DND-41 (cell line): ENCODE results near the gene CFAP100.

Experiments
- ATAC-seq: fragments of 200-7000 bp; cut with Tn5 transposase; 3 replicates; pipeline ENCODE4 v1.9.1; 2021; ENCODE audit warnings: low read depth; ENCODE audit not compliant: insufficient read depth
- DNase-seq: peaks from one replicate; pipeline ENCODE4 v3.0.0-alpha.2; 2020
- H2AFZ ChIP-seq: 2 replicates; pipeline ENCODE4 v1.6.0; 2012; ENCODE audit warnings: low read depth, low read length
- H3K27ac ChIP-seq: 2 replicates; pipeline ENCODE4 v1.5.1; 2012; ENCODE audit warnings: low read length, inconsistent platforms
- H3K27me3 ChIP-seq: fragments of 200-600 bp; sonication (generic); 2 replicates; pipeline ENCODE4 v1.6.0; 2012; ENCODE audit warnings: low read length, mild to moderate bottlenecking, inconsistent platforms; ENCODE audit not compliant: insufficient read depth, poor library complexity
- H3K36me3 ChIP-seq: 2 replicates; pipeline ENCODE4 v1.5.1; 2012; ENCODE audit warnings: low read length, inconsistent platforms; ENCODE audit not compliant: insufficient read depth
- H3K4me1 ChIP-seq: 2 replicates; pipeline ENCODE4 v1.5.1; 2012; ENCODE audit warnings: mild to moderate bottlenecking, low read length; ENCODE audit not compliant: insufficient read depth
- H3K4me2 ChIP-seq: 2 replicates; pipeline ENCODE4 v1.6.0; 2012; ENCODE audit warnings: mild to moderate bottlenecking, moderate library complexity, low read length, inconsistent platforms; ENCODE audit not compliant: insufficient read depth
- H3K4me3 ChIP-seq, 2 experiments: fragments of 200-600 bp in 1 of 2; shearing (Covaris generic) in 1 of 2; 2 replicates each; pipeline ENCODE4 v1.5.1; 2012 to 2016; ENCODE audit warnings: inconsistent platforms in 2 of 2, low read length in 2 of 2, mild to moderate bottlenecking in 2 of 2, low read depth in 1 of 2, moderate library complexity in 1 of 2
- H3K79me2 ChIP-seq: 2 replicates; pipeline ENCODE4 v1.6.0; 2012; ENCODE audit warnings: low read length, inconsistent platforms; ENCODE audit not compliant: insufficient read depth
- H3K9ac ChIP-seq: 2 replicates; pipeline ENCODE4 v1.6.0; 2012; ENCODE audit warnings: low read depth, mild to moderate bottlenecking, inconsistent platforms, low read length, moderate library complexity
- H3K9me3 ChIP-seq: 2 replicates; pipeline ENCODE4 v1.5.1; 2012; ENCODE audit warnings: low read length, moderate library complexity, mild to moderate bottlenecking, inconsistent platforms; ENCODE audit not compliant: insufficient read depth, severe bottlenecking
- H4K20me1 ChIP-seq: 2 replicates; pipeline ENCODE4 v1.6.0; 2012; ENCODE audit warnings: low read length; ENCODE audit not compliant: insufficient read depth
- EZH2 ChIP-seq: IDR thresholded peaks from 3 replicates; pipeline ENCODE4 v1.6.1; 2012; ENCODE audit warnings: borderline replicate concordance, low read depth, mild to moderate bottlenecking, moderate library complexity, low read length, inconsistent platforms; ENCODE audit not compliant: severe bottlenecking
- TF ChIP-seq, protein P1 (sequence below): IDR thresholded peaks from 2 replicates; pipeline ENCODE4 v1.5.1; 2012; ENCODE audit warnings: borderline replicate concordance, low read length, moderate library complexity, mild to moderate bottlenecking; ENCODE audit not compliant: poor library complexity, severe bottlenecking; ENCODE audit errors: extremely low read depth

The CFAP100 gene

DNA sequence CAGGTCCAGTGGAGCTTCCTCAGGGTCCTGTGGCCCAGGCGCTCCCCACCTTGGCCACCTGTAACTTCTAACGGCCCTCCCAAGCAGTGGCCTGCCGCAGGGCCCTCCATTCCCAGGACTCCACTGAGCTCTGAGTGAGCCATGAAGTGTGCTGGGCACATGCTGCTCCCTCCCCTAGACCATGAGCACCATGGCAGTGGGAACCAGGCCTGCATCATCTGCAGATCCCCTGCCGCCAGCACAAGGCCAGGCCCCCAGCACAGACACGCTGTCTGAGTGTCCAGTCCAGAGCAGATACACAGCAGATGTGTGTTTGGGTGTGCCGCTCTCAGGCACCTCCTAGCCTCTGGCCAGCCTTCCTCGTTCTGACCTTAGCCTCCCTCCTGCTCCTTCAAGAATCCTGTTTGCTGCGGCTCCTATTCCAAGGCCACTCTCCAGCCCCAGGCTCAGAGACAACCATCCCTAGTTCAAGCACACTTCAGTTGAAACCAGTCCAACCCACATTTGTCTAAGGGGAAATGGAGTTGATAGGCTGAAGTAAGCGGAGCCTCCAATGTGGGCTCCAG lies 30.5 kb upstream of the CFAP100 start:
- Histone ChIP-seq H4K20me1 (0 out of 2 replicates have a peak, but pooled peaks cover 5% of the 10 kb centered on the region), H3K27me3 (no peaks in the 10 kb centered on the region), H3K4me3 (no peak overlapping the region), H3K36me3 (no peaks in the 10 kb centered on the region), H2AFZ (no peak overlapping the region), H3K4me2 (no peak overlapping the region), H3K27ac (no peak overlapping the region), H3K9me3 (no peaks in the 10 kb centered on the region), H3K4me1 (no peaks in the 10 kb centered on the region), H3K79me2 (no peaks in the 10 kb centered on the region), H3K9ac (no peak overlapping the region)
- ATAC-seq = no peak
- no peak for DNase-seq
- no peak for TF ChIP-seq EZH2
- TF ChIP-seq, protein P1, sequence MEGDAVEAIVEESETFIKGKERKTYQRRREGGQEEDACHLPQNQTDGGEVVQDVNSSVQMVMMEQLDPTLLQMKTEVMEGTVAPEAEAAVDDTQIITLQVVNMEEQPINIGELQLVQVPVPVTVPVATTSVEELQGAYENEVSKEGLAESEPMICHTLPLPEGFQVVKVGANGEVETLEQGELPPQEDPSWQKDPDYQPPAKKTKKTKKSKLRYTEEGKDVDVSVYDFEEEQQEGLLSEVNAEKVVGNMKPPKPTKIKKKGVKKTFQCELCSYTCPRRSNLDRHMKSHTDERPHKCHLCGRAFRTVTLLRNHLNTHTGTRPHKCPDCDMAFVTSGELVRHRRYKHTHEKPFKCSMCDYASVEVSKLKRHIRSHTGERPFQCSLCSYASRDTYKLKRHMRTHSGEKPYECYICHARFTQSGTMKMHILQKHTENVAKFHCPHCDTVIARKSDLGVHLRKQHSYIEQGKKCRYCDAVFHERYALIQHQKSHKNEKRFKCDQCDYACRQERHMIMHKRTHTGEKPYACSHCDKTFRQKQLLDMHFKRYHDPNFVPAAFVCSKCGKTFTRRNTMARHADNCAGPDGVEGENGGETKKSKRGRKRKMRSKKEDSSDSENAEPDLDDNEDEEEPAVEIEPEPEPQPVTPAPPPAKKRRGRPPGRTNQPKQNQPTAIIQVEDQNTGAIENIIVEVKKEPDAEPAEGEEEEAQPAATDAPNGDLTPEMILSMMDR = no peak

DNA sequence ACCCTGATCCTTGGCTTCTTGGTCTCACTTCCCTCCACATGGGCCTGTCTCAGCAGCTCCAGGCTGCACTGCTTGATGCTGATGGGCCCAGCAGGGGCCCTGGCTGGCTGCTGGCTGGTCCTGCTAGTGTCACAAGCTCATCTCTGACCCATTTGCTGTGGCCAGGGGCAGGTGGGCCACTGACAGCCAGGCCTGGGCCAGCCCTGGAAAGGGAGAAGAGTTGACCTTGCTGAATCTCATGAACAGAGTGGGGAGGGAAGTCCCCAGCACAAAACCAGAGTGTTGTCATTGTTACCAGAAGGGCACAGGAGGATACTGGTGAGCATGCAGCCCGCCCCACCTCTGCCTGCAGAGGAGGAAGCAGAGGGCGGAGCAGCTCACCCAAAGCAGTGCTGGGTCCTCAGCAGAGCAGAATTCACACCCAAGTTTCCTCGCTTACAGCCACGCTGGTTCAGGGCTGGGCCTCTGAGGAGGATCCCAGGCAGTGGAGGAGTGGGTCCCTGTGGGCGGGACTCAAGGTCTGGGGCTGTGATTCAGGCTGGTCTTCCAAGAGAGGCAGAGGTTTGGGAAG lies 29.9 kb upstream of the CFAP100 start:
- no peak for ATAC-seq
- TF ChIP-seq, protein P1 = no peak
- TF ChIP-seq EZH2 = no peak
- H3K27ac ChIP-seq = no peak overlapping the region
- no peaks in the 10 kb centered on the region for H3K27me3 ChIP-seq
- H3K36me3 ChIP-seq = no peaks in the 10 kb centered on the region
- no peak overlapping the region for H3K9ac ChIP-seq
- no peak overlapping the region for H2AFZ ChIP-seq
- no peak overlapping the region for H3K4me3 ChIP-seq
- no peaks in the 10 kb centered on the region for H3K4me1 ChIP-seq
- no peaks in the 10 kb centered on the region for H3K9me3 ChIP-seq
- H3K4me2 ChIP-seq = no peak overlapping the region
- H3K79me2 ChIP-seq = no peaks in the 10 kb centered on the region
- no peak for DNase-seq
- H4K20me1 ChIP-seq = 0 out of 2 replicates have a peak, but pooled peaks cover 4% of the 10 kb centered on the region

DNA sequence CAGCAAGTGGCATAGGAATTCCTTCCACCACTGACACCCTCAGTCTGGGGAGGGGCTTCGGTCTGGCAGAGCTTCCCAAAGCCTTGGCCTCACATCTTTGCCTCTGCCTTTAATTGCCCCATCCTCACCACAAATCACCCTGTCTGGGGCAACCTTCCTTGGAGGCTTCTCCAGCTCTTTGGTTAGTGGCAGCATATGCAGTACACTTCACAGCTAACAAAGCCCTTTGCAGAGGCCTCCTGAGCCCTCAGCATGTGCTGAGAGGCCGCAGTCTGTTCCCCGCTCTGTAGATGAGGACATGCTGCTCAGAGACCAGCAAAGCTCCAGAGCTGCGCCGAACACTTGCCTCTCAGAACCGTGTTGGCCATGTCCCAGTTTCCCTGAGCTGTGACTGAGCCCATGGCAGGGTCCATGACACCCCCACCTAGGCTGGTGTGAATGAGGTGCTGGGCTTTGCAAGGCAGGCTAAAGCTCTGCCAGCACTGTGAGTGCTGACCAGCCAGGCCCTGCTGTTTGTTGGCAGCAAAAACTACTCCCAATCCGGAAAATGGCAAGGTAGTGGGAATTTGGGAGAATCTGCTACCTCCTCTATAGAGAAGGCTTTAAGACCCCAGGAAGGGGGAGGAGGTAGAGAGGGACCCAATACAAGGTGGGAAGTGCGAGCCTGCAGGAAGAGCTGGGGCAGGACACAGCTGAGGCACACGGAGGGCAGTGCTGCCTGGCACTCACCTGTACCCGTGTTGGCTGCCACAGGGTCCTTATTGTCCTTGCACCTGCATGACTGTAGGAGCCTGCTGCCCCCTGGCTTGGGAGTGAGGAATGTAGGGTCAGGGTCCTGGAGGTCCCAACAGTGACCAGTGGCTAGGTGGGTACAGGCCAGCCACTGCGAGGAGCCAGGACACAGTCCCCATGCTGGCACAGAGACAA lies 29.1 kb upstream of the CFAP100 start:
- DNase-seq (no peak), ATAC-seq (no peak)
- Histone ChIP-seq H3K36me3 (no peaks in the 10 kb centered on the region), H3K9ac (no peak overlapping the region), H4K20me1 (no peaks in the 10 kb centered on the region), H3K4me3 (no peak overlapping the region), H3K4me2 (no peak overlapping the region), H3K27me3 (no peaks in the 10 kb centered on the region), H3K9me3 (no peaks in the 10 kb centered on the region), H3K27ac (no peak overlapping the region), H2AFZ (no peak overlapping the region), H3K79me2 (no peaks in the 10 kb centered on the region), H3K4me1 (no peaks in the 10 kb centered on the region)
- TF ChIP-seq, protein P1 = no peak
- no peak for TF ChIP-seq EZH2
